SK-N-SH treated with all-trans-retinoic acid at 6 μM for 48 hours (cell line): ENCODE measurements around the gene LBH.

ENCODE experiments used
- ATAC-seq: fragments of 200-7000 bp; cut with Tn5 transposase; 3 replicates; pipeline ENCODE4 v1.9.1; 2020; ENCODE audit warnings: mild to moderate bottlenecking, moderate library complexity
- ARNTL ChIP-seq: fragments of 450-650 bp; formaldehyde crosslinking; IDR thresholded peaks from 2 replicates; pipeline ENCODE4 v1.5.0; 2020; ENCODE audit warnings: low read depth, mild to moderate bottlenecking, moderate library complexity, borderline replicate concordance
- BACH2 ChIP-seq: fragments of 250-450 bp; sonication (Bioruptor Pico); IDR thresholded peaks from 2 replicates; pipeline ENCODE4 v1.9.0; 2021; ENCODE audit warnings: mild to moderate bottlenecking, borderline replicate concordance
- CREB5 ChIP-seq: fragments of 250-450 bp; sonication (Bioruptor Pico); IDR thresholded peaks from 2 replicates; pipeline ENCODE4 v1.5.1; 2020; ENCODE audit warnings: low read depth, mild to moderate bottlenecking, moderate library complexity
- CSDC2 ChIP-seq: fragments of 250-450 bp; sonication (Bioruptor Pico); IDR thresholded peaks from 2 replicates; pipeline ENCODE4 v1.5.0; 2020; ENCODE audit warnings: mild to moderate bottlenecking, moderate library complexity
- CSRNP3 ChIP-seq: fragments of 250-450 bp; sonication (Bioruptor Pico); IDR thresholded peaks from 2 replicates; pipeline ENCODE4 v1.5.1; 2021; ENCODE audit warnings: mild to moderate bottlenecking, moderate library complexity
- ESRRG ChIP-seq: fragments of 250-450 bp; sonication (Bioruptor Pico); IDR thresholded peaks from 2 replicates; pipeline ENCODE4 v1.6.1; 2021; ENCODE audit warnings: mild to moderate bottlenecking
- GLIS3 ChIP-seq: fragments of 250-450 bp; sonication (Bioruptor Pico); IDR thresholded peaks from 2 replicates; pipeline ENCODE4 v1.5.0; 2020; ENCODE audit warnings: mild to moderate bottlenecking, moderate library complexity
- ISL1 ChIP-seq: fragments of 250-450 bp; sonication (Bioruptor Pico); IDR thresholded peaks from 2 replicates; pipeline ENCODE4 v2.1.2; 2022; ENCODE audit warnings: mild to moderate bottlenecking, moderate library complexity
- OSR1 ChIP-seq: fragments of 250-450 bp; sonication (Bioruptor Pico); IDR thresholded peaks from 2 replicates; pipeline ENCODE4 v1.8.0; 2022; ENCODE audit warnings: moderate library complexity, mild to moderate bottlenecking, inconsistent platforms
- PATZ1 ChIP-seq: fragments of 250-450 bp; sonication (Bioruptor Pico); IDR thresholded peaks from 2 replicates; pipeline ENCODE4 v1.8.0; 2020; ENCODE audit warnings: mild to moderate bottlenecking, moderate library complexity, borderline replicate concordance
- PPARA ChIP-seq: fragments of 250-450 bp; sonication (Bioruptor Pico); IDR thresholded peaks from 2 replicates; pipeline ENCODE4 v1.5.0; 2020; ENCODE audit warnings: mild to moderate bottlenecking, borderline replicate concordance
- RARB ChIP-seq: fragments of 250-450 bp; sonication (Bioruptor Pico); IDR thresholded peaks from 2 replicates; pipeline ENCODE4 v1.8.0; 2021; ENCODE audit warnings: mild to moderate bottlenecking, moderate library complexity
- SNAI2 ChIP-seq: fragments of 250-450 bp; sonication (Bioruptor Pico); IDR thresholded peaks from 2 replicates; pipeline ENCODE4 v1.5.0; 2020; ENCODE audit warnings: mild to moderate bottlenecking, moderate library complexity
- TCF4 ChIP-seq: fragments of 250-450 bp; sonication (Bioruptor Pico); IDR thresholded peaks from 2 replicates; pipeline ENCODE4 v1.8.0; 2021; ENCODE audit warnings: mild to moderate bottlenecking, moderate library complexity, borderline replicate concordance
- TOX ChIP-seq: fragments of 250-450 bp; sonication (Bioruptor Pico); IDR thresholded peaks from 2 replicates; pipeline ENCODE4 v1.8.0; 2021; ENCODE audit warnings: mild to moderate bottlenecking, moderate library complexity, borderline replicate concordance
- TSHZ2 ChIP-seq: fragments of 250-450 bp; sonication (Bioruptor Pico); IDR thresholded peaks from 2 replicates; pipeline ENCODE4 v1.5.0; 2020; ENCODE audit warnings: mild to moderate bottlenecking, moderate library complexity
- ZC3H10 ChIP-seq: fragments of 250-450 bp; sonication (Bioruptor Pico); IDR thresholded peaks from 2 replicates; pipeline ENCODE4 v1.5.1; 2021; ENCODE audit warnings: mild to moderate bottlenecking, moderate library complexity
- ZFP3 ChIP-seq: fragments of 250-450 bp; sonication (Bioruptor Pico); IDR thresholded peaks from 2 replicates; pipeline ENCODE4 v1.5.0; 2020; ENCODE audit warnings: mild to moderate bottlenecking, moderate library complexity
- ZFP30 ChIP-seq: fragments of 450-650 bp; formaldehyde crosslinking; IDR thresholded peaks from 2 replicates; pipeline ENCODE4 v1.5.0; 2022; ENCODE audit warnings: mild to moderate bottlenecking, moderate library complexity
- ZNF565 ChIP-seq: fragments of 450-650 bp; formaldehyde crosslinking; conservative IDR thresholded peaks from 2 replicates; pipeline ENCODE4 v1.5.0; 2020; ENCODE audit warnings: low read depth, mild to moderate bottlenecking, moderate library complexity
- ZNF70 ChIP-seq: fragments of 450-650 bp; formaldehyde crosslinking; IDR thresholded peaks from 2 replicates; pipeline ENCODE4 v1.5.0; 2020; ENCODE audit warnings: mild to moderate bottlenecking, moderate library complexity
- ZNF8 ChIP-seq: fragments of 450-650 bp; formaldehyde crosslinking; IDR thresholded peaks from 2 replicates; pipeline ENCODE4 v1.5.0; 2020; ENCODE audit warnings: mild to moderate bottlenecking, moderate library complexity

The LBH gene

GRCh38 chr2:30208453-30208852, 22.9 kb upstream of the LBH start (continued):
- no peak for TF ChIP-seq TSHZ2 (CRISPR knock-in tag)
- TF ChIP-seq GLIS3 (CRISPR knock-in tag) = no peak
- no peak for TF ChIP-seq BACH2 (CRISPR knock-in tag)
- no peak for TF ChIP-seq PATZ1 (CRISPR knock-in tag)

- ATAC-seq = no peak
Measured at GRCh38 chr2:30209227-30209626, 22.1 kb upstream of the LBH start.

GRCh38 chr2:30213326-30213725, 18.0 kb upstream of the LBH start:
- no peak for ATAC-seq
- no peak for TF ChIP-seq CREB5 (CRISPR knock-in tag)
- no peak for TF ChIP-seq ZC3H10 (CRISPR knock-in tag)
- TF ChIP-seq ZFP30 = no peak
- no peak for TF ChIP-seq ISL1 (CRISPR knock-in tag)
- no peak for TF ChIP-seq ZNF8 (CRISPR knock-in tag)
- no peak for TF ChIP-seq PATZ1 (CRISPR knock-in tag)
- no peak for TF ChIP-seq CSDC2 (CRISPR knock-in tag)
- TF ChIP-seq ESRRG = no peak
- no peak for TF ChIP-seq BACH2 (CRISPR knock-in tag)

More at GRCh38 chr2:30209227-30209626, 22.1 kb upstream of the LBH start:
- TF ChIP-seq RARB (CRISPR knock-in tag) (no peak), GLIS3 (CRISPR knock-in tag) (no peak), ISL1 (CRISPR knock-in tag) (no peak), PATZ1 (CRISPR knock-in tag) (no peak), TOX (CRISPR knock-in tag) (no peak), CSRNP3 (no peak), CREB5 (CRISPR knock-in tag) (no peak), CSDC2 (CRISPR knock-in tag) (no peak), ESRRG (no peak), PPARA (no peak), ZNF565 (CRISPR knock-in tag) (no peak), ZFP3 (CRISPR knock-in tag) (no peak), ZNF8 (CRISPR knock-in tag) (no peak), ZFP30 (no peak), ZC3H10 (CRISPR knock-in tag) (no peak), ZNF70 (CRISPR knock-in tag) (no peak), SNAI2 (CRISPR knock-in tag) (no peak), ARNTL (CRISPR knock-in tag) (no peak), TCF4 (no peak), OSR1 (CRISPR knock-in tag) (no peak)
